AG04449 (cell line): ENCODE measurements around the gene ADGRG1.

Experiments
- CTCF ChIA-PET: fragments of 350-600 bp; formaldehyde crosslinking; extraction: SDS; loops from one replicate; lab custom pipeline; 2021; ENCODE audit warnings: antibody characterized with exemption; lab: Yijun Ruan, JAX
- POLR2A ChIA-PET: fragments of 400-600, 350-600 bp; formaldehyde crosslinking; extraction: SDS; loops from one replicate; lab custom pipeline; 2020; ENCODE audit warnings: antibody characterized with exemption, inconsistent platforms; lab: Yijun Ruan, JAX
- DNase-seq: peaks from one replicate; pipeline ENCODE4 v3.0.0-alpha.2; 2010; ENCODE audit warnings: low read depth, low spot score
- H3K4me3 ChIP-seq: 2 replicates; pipeline ENCODE4 v1.5.1; 2011; ENCODE audit warnings: low read depth, mild to moderate bottlenecking, control low read depth, low read length
- TF ChIP-seq, protein P1 (sequence below): IDR thresholded peaks from one replicate; pipeline ENCODE4 v1.5.1; 2011; ENCODE audit warnings: mild to moderate bottlenecking, moderate library complexity, low read length, control low read depth, inconsistent platforms; ENCODE audit not compliant: insufficient read depth; ENCODE audit errors: missing control alignments

Gene ADGRG1

DNA sequence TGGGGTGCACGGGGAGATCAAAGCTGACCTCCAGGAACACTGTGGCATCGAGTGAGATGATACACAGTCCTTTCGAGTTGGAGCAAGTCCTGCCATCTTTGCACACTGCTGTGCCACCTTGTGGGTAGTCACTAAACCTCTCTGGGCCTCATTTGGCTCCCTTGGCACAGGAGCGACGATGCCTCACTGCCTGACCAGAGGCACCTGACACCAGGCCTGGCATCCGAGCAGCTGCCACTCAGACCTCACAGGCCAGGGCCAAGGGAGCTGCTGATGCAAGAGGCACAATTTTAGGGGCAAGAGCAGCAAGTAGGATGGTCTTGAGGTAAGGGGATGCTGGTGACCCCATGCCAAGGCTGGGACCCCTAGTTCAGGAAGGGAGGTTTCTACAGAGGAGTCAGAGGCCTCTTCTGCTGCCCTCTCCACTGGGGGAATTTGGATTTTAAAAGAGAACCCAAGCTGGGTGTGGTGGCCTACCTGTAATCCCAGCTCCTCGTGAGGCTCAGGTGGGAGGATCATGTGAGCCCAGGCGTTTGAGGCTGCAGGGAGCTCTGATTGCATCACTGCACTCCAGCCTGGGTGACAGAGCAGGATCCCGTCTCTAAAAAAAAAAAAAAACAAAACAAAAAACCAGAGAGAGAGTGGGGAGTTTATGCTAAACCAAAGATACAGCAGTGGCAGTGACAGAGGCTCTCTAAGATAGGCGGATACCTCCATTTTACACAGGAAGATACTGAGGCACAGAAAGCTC lies 6.7 kb upstream of the ADGRG1 start:
- ChIA-PET CTCF (interaction anchor here (1.2 to 4.9 kb wide), 3 partner anchors 27 to 45 kb away, joined by 3 to 30 read pairs (median 15); no protein-coding TSS in a partner anchor), POLR2A (no interaction called here)
- H3K4me3 ChIP-seq: no peak overlapping the region
- no peak for DNase-seq
- TF ChIP-seq, protein P1, sequence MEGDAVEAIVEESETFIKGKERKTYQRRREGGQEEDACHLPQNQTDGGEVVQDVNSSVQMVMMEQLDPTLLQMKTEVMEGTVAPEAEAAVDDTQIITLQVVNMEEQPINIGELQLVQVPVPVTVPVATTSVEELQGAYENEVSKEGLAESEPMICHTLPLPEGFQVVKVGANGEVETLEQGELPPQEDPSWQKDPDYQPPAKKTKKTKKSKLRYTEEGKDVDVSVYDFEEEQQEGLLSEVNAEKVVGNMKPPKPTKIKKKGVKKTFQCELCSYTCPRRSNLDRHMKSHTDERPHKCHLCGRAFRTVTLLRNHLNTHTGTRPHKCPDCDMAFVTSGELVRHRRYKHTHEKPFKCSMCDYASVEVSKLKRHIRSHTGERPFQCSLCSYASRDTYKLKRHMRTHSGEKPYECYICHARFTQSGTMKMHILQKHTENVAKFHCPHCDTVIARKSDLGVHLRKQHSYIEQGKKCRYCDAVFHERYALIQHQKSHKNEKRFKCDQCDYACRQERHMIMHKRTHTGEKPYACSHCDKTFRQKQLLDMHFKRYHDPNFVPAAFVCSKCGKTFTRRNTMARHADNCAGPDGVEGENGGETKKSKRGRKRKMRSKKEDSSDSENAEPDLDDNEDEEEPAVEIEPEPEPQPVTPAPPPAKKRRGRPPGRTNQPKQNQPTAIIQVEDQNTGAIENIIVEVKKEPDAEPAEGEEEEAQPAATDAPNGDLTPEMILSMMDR: no peak

GRCh38 chr16:57622361-57623250 lies 5.8 kb upstream of the ADGRG1 start:
- TF ChIP-seq, protein P1: no peak
- POLR2A ChIA-PET: no interaction called here
- CTCF ChIA-PET: interaction anchor here (0.9 to 4.9 kb wide), 5 partner anchors 16 to 45 kb away, joined by 3 to 30 read pairs (median 11); no protein-coding TSS in a partner anchor
- H3K4me3 ChIP-seq: no peak overlapping the region
- no peak for DNase-seq

DNA sequence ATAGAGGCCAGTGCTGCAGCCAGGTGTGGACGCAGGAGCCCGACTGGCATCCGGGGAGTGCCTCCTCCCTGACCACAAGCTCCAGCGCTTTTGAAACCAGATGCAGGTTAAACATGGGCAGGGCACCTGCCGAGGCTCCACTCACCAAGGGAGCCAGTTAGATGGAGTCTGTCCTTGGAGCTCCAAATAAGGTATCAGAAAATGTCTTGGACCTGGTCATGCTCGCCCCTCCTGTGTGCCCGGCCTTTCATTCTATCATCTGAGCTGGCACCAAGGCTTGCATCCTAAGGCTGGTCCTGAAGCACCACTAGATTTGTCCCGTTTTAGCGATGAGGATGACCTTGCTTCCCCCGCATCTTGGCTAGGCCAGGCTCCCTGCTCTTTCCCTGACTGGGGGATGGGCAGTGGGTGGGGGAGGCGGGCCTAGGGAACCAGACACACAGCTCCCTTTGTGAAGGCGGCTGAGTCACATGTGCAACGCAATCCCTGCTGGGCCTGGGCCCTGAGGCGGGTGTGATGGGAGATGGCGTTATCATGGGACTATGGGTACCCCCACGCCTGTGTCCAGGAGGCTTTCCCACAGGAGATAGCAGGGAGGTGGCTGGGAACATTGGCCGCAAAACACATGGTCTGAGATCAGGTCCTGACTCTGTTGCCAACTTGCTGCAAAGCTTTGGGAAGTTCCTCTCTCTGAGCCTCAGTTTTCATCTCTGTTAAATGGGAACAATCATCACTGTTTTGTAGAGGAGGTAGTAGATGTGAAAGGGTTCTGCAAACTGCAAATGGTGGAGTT lies 5.0 kb upstream of the ADGRG1 start:
- ChIA-PET CTCF (interaction anchor here (0.6 to 4.9 kb wide), 6 partner anchors 15 to 217 kb away, joined by 3 to 30 read pairs (median 8); no protein-coding TSS in a partner anchor), POLR2A (no interaction called here)
- no peak overlapping the region for H3K4me3 ChIP-seq
- DNase-seq: no peak
- TF ChIP-seq, protein P1: no peak

- no peak for DNase-seq
- H3K4me3 ChIP-seq: no peak overlapping the region
- POLR2A ChIA-PET: no interaction called here
- CTCF ChIA-PET: interaction anchor here (1.0 to 4.9 kb wide), 5 partner anchors 12 to 47 kb away, joined by 3 to 30 read pairs (median 11); no protein-coding TSS in a partner anchor
- TF ChIP-seq, protein P1: no peak
These were observed 4.3 kb upstream of the ADGRG1 start for GRCh38 chr16:57624044-57624688.

DNA sequence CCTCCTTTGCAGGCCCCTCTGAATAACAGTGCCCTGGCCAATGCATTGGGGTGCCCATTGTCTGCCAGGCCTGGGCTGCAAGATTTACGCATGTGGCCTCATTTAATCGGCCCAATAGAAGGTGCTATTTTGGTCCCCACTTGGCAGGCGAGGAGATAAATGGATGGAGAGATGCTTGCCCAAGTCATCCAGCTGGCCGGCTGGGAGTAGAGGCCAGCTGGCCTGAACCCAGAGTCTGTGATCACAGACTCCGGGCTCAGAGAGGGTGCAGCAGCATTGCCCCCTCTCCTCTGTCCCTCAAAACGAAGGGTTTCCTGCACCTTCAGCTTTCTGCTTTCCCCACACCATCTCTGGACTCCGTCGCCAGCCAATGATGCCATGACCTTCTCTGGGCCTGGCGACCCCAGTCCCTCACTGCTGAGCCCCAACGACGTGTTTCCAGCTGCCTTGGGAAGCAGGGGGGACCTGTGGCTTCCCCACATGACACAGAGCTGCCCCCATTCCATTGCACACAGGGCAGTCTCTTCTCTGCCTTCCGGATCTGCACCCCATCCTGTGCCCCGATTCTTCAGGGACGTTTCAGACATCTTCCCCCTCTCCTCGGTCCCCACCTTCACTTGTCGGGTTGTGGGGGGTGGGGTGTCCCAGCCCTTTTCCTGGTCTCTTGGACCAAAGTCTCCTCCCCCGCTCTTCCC lies 3.5 kb upstream of the ADGRG1 start:
- DNase-seq: no peak
- TF ChIP-seq, protein P1: no peak
- POLR2A ChIA-PET: no interaction called here
- no peak overlapping the region for H3K4me3 ChIP-seq
- CTCF ChIA-PET: interaction anchor here (1.4 to 4.9 kb wide), 4 partner anchors 11 to 48 kb away, joined by 4 to 30 read pairs (median 13); no protein-coding TSS in a partner anchor
